GM20431 (cell line): ENCODE results near the gene LSM11.

Experiments
- in situ Hi-C: fragments of 300-500 bp; cut with MseI, MboI; formaldehyde crosslinking; loops from one replicate; pipeline ENCODE4 v1.15.0; 2020; ENCODE audit warnings: low sequenced_read_pairs; ENCODE audit not compliant: unreplicated experiment

LSM11 gene

GRCh38 chr5:157766442-157766841 lies 22.9 kb downstream of the LSM11 start:
- in situ Hi-C loops = no loop called here

- in situ Hi-C loops = no loop called here
Measured at GRCh38 chr5:157766902-157767301, 23.4 kb downstream of the LSM11 start.

- in situ Hi-C loops = no loop called here
Measured at GRCh38 chr5:157767689-157768088, 24.2 kb downstream of the LSM11 start.

GRCh38 chr5:157770665-157771064 lies 27.2 kb downstream of the LSM11 start:
- in situ Hi-C loops = no loop called here

- in situ Hi-C loops = no loop called here
Measured at GRCh38 chr5:157772127-157772526, 28.6 kb downstream of the LSM11 start.

- in situ Hi-C loops = no loop called here
Measured at GRCh38 chr5:157778121-157778805, 34.8 kb downstream of the LSM11 start.

- in situ Hi-C loops = no loop called here
Measured at GRCh38 chr5:157779221-157779620, 35.7 kb downstream of the LSM11 start.

GRCh38 chr5:157785801-157786200 lies 42.3 kb downstream of the LSM11 start:
- in situ Hi-C loops = no loop called here

- in situ Hi-C loops = no loop called here
Measured at GRCh38 chr5:157793301-157793700, 49.8 kb downstream of the LSM11 start.

GRCh38 chr5:157799578-157799977 lies 56.1 kb downstream of the LSM11 start:
- in situ Hi-C loops = no loop called here

- in situ Hi-C loops = loop anchor here (25.0 kb wide), 1 partner anchor 137 kb away; no protein-coding TSS in a partner anchor
Measured at GRCh38 chr5:157800137-157800536, 56.6 kb downstream of the LSM11 start.

GRCh38 chr5:157802736-157803135 lies 59.2 kb downstream of the LSM11 start:
- in situ Hi-C loops = loop anchor here (25.0 kb wide), 1 partner anchor 135 kb away; no protein-coding TSS in a partner anchor

GRCh38 chr5:157808043-157808442 lies 64.5 kb downstream of the LSM11 start:
- in situ Hi-C loops = loop anchor here (25.0 kb wide), 1 partner anchor 129 kb away; no protein-coding TSS in a partner anchor
